WTC11 (cell line): ENCODE measurements around the gene DNAJC2.
"Not testable (repeated sequence)": the region's sequence is repeated elsewhere in the genome, so short reads cannot be mapped to it uniquely, and the experiment has no call there.

Experiments
- CTCF ChIP-seq: fragments of 200-600 bp; IDR thresholded peaks from 2 replicates; pipeline ENCODE4 v1.8.0; 2022; ENCODE audit warnings: antibody characterized with exemption
- E2F5 ChIP-seq: sonication (generic); formaldehyde crosslinking; IDR thresholded peaks from 2 replicates; pipeline ENCODE4 v1.8.1; 2022; ENCODE audit warnings: mild to moderate bottlenecking, moderate library complexity, missing genetic modification reagents
- ETV6 ChIP-seq: sonication (generic); formaldehyde crosslinking; IDR thresholded peaks from 2 replicates; pipeline ENCODE4 v1.8.1; 2022; ENCODE audit warnings: mild to moderate bottlenecking, missing genetic modification reagents
- IRF1 ChIP-seq: sonication (generic); formaldehyde crosslinking; IDR thresholded peaks from 2 replicates; pipeline ENCODE4 v1.8.0; 2023; ENCODE audit warnings: missing genetic modification reagents
- TP53 ChIP-seq: sonication (generic); formaldehyde crosslinking; IDR thresholded peaks from 2 replicates; pipeline ENCODE4 v1.8.1; 2023; ENCODE audit warnings: mild to moderate bottlenecking, missing genetic modification reagents

GRCh38 chr7:103280803-103281155 lies 63.8 kb downstream of the DNAJC2 start:
- TF ChIP-seq E2F5 (CRISPR knock-in tag); ETV6 (CRISPR knock-in tag); CTCF; TP53 (CRISPR knock-in tag); IRF1 (CRISPR knock-in tag): not testable (repeated sequence)
